Panc1 (cell line): ENCODE measurements around the gene ECI1.

Source experiments
- POLR2AphosphoS5 ChIP-seq: IDR thresholded peaks from 2 replicates; pipeline ENCODE4 v1.6.1; 2012; ENCODE audit warnings: mild to moderate bottlenecking, low read depth, low read length, moderate library complexity
- TF ChIP-seq, protein P1 (sequence below): fragments of 450-650 bp; IDR thresholded peaks from 2 replicates; pipeline ENCODE4 v1.5.1; 2017; ENCODE audit warnings: mild to moderate bottlenecking

DNA sequence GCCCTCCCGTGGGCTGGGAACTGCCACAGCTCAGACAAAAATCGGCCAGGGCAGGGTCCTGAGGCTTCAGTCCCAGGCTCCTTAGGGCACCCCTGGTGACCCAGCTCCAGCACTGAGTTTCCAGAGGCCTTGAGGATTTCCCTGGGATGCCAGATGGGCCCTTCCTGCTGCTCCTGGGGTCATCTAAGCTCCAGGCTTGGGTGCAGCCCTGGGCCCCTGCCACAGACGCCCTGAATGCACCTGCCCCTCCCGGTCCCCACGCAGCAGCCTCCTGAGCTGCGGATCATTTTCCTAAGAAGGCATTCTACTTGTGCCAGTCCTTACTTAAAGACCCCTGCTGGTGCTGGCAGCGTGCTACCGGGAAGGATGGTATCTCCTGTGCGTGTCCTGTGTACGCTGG is 22.5 kb upstream of the ECI1 start:
- TF ChIP-seq, protein P1, sequence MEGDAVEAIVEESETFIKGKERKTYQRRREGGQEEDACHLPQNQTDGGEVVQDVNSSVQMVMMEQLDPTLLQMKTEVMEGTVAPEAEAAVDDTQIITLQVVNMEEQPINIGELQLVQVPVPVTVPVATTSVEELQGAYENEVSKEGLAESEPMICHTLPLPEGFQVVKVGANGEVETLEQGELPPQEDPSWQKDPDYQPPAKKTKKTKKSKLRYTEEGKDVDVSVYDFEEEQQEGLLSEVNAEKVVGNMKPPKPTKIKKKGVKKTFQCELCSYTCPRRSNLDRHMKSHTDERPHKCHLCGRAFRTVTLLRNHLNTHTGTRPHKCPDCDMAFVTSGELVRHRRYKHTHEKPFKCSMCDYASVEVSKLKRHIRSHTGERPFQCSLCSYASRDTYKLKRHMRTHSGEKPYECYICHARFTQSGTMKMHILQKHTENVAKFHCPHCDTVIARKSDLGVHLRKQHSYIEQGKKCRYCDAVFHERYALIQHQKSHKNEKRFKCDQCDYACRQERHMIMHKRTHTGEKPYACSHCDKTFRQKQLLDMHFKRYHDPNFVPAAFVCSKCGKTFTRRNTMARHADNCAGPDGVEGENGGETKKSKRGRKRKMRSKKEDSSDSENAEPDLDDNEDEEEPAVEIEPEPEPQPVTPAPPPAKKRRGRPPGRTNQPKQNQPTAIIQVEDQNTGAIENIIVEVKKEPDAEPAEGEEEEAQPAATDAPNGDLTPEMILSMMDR, result no peak
- TF ChIP-seq POLR2AphosphoS5, result no peak
